ENCODE results near the gene FAM156A. TPM values are rescaled to one million over a fixed set of nuclear protein-coding genes. Genes with fewer than 3 reads are reported as not detected.
"Not testable (repeated sequence)": the region's sequence is repeated elsewhere in the genome, so short reads cannot be mapped to it uniquely, and the experiment has no call there.

The FAM156A gene
- total RNA-seq = 29.8 and 30.3 TPM in 2 replicates
- total RNA-seq (2013) = 12.0 TPM
- 14.0 and 27.4 TPM in 2 replicates for polyA plus RNA-seq
- 6.5 and 8.4 TPM in 2 replicates for polyA minus RNA-seq

- H3K4me1 ChIP-seq (ENCODE audit: control insufficient read depth in 2 of 2, insufficient read depth in 2 of 2, low read length in 2 of 2); H3K27ac Mint-ChIP-seq; H2AFZ ChIP-seq (ENCODE audit: insufficient read depth, low read depth, low read length, poor library complexity, severe bottlenecking); H3K27ac ChIP-seq (ENCODE audit: low read length in 2 of 2); H3K9ac ChIP-seq (ENCODE audit: low read length); H4K20me1 ChIP-seq (ENCODE audit: control insufficient read depth, insufficient read depth, low read length, poor library complexity, severe bottlenecking); H3K36me3 ChIP-seq (replicated peaks in 1 of 2; ENCODE audit: control extremely low read depth in 1 of 2, control insufficient read depth in 1 of 2, extremely low read depth in 1 of 2, insufficient read depth in 2 of 2, low read length in 1 of 2); H3K4me2 ChIP-seq (replicated peaks; ENCODE audit: low read depth, low read length, poor library complexity, severe bottlenecking); H3K9me3 ChIP-seq (ENCODE audit: control extremely low read depth in 1 of 3, control insufficient read depth in 2 of 3, insufficient read depth in 1 of 3, low read length in 2 of 3); H3K4me3 Mint-ChIP-seq; H3K9me3 Mint-ChIP-seq (ENCODE audit: insufficient read depth); DNase-seq; H3K27me3 Mint-ChIP-seq; CTCF ChIA-PET; POLR2A ChIA-PET; H3K27me3 ChIP-seq (replicated peaks in 1 of 4; ENCODE audit: control extremely low read depth in 1 of 4, control insufficient read depth in 3 of 4, insufficient read depth in 4 of 4, low read length in 3 of 4); H3K79me2 ChIP-seq (ENCODE audit: control insufficient read depth, insufficient read depth, low read length); H3K4me3 ChIP-seq (ENCODE audit: control extremely low read depth in 1 of 5, extremely low read depth in 1 of 5, insufficient read depth in 1 of 5, low read depth in 2 of 5, low read length in 4 of 5); H3K4me1 Mint-ChIP-seq; intact Hi-C loops (cut with micrococcal nuclease): not testable (repeated sequence)
- no CpG with 5 or more reads among the region's 91 CpGs for WGBS (ENCODE audit: insufficient coverage)
- ATAC-seq (ENCODE audit: low read depth) = peak; percentile 84
Measured at GRCh38 chrX:52958113-52958959, at the start of gene FAM156A. FAM156A (minus strand) TSS chrX:52958518; CDS start chrX:52948588, 9,930 bp downstream.

- Mint-ChIP-seq H3K27me3 (no peaks in the 10 kb centered on the region), H3K4me3 (no peak overlapping the region), H3K9me3 (ENCODE audit: insufficient read depth) (no peaks in the 10 kb centered on the region), H3K4me1 (peaks cover 10% of the 10 kb centered on the region), H3K27ac (no peak overlapping the region)
- Histone ChIP-seq H3K4me1 (ENCODE audit: control insufficient read depth in 2 of 2, insufficient read depth in 2 of 2, low read length in 2 of 2) (peaks cover 3 to 9% of the 10 kb centered on the region in 2 donors), H3K4me2 (replicated peaks; ENCODE audit: low read depth, low read length, poor library complexity, severe bottlenecking) (no peak overlapping the region), H3K27ac (ENCODE audit: low read length in 2 of 2) (no peak overlapping the region), H3K36me3 (replicated peaks in 1 of 2; ENCODE audit: control extremely low read depth in 1 of 2, control insufficient read depth in 1 of 2, extremely low read depth in 1 of 2, insufficient read depth in 2 of 2, low read length in 1 of 2) (no peaks in the 10 kb centered on the region), H3K9me3 (ENCODE audit: control extremely low read depth in 1 of 3, control insufficient read depth in 2 of 3, insufficient read depth in 1 of 3, low read length in 2 of 3) (peaks cover 0 to 6% (median 0%) of the 10 kb centered on the region in 3 donors), H2AFZ (ENCODE audit: insufficient read depth, low read depth, low read length, poor library complexity, severe bottlenecking) (no peak overlapping the region), H3K9ac (ENCODE audit: low read length) (no peak overlapping the region), H3K27me3 (replicated peaks in 1 of 4; ENCODE audit: control extremely low read depth in 1 of 4, control insufficient read depth in 3 of 4, insufficient read depth in 4 of 4, low read length in 3 of 4) (peaks cover 0 to 3% (median 0%) of the 10 kb centered on the region in 4 experiments), H3K4me3 (ENCODE audit: control extremely low read depth in 1 of 5, extremely low read depth in 1 of 5, insufficient read depth in 1 of 5, low read depth in 2 of 5, low read length in 4 of 5) (no peak overlapping the region), H4K20me1 (ENCODE audit: control insufficient read depth, insufficient read depth, low read length, poor library complexity, severe bottlenecking) (no peaks in the 10 kb centered on the region), H3K79me2 (ENCODE audit: control insufficient read depth, insufficient read depth, low read length) (no peaks in the 10 kb centered on the region)
- ATAC-seq (ENCODE audit: low read depth) = no peak
- intact Hi-C loops (cut with micrococcal nuclease) = no loop called here
- no peak for DNase-seq
- POLR2A ChIA-PET = no interaction called here
- TF ChIP-seq CTCF (IDR thresholded peaks at IDR 0.05) (no peak), EZH2 (IDR thresholded peaks at IDR 0.05; ENCODE audit: borderline replicate concordance, insufficient read depth, low read depth, low read length, poor library complexity, severe bottlenecking) (no peak)
- CTCF ChIA-PET = interaction anchor here (1.9 kb wide), 1 partner anchor 9 kb away, joined by 6 read pairs; no protein-coding TSS in a partner anchor
- no CpG with 5 or more reads among the region's 3 CpGs for WGBS (ENCODE audit: insufficient coverage)
Measured at GRCh38 chrX:53005327-53005726, 47.0 kb upstream of the FAM156A start.
